COLO829 (cell line): Measurements from ENCODE around the gene DTX1.

ENCODE experiments used
- DNase-seq: peaks from one replicate; pipeline ENCODE4 v3.0.0; 2012; ENCODE audit warnings: low spot score

The DTX1 gene

GRCh38 chr12:113055594-113056380, 743 bp upstream of the DTX1 start:
- DNase-seq: no peak

- DNase-seq: no peak
Observed at GRCh38 chr12:113056381-113056630, 224 bp upstream of the DTX1 start.

GRCh38 chr12:113057565-113058485, 1.3 kb downstream of the DTX1 start:
- no peak for DNase-seq

GRCh38 chr12:113058553-113058952, 2.0 kb downstream of the DTX1 start:
- no peak for DNase-seq

- no peak for DNase-seq
Observed at GRCh38 chr12:113059071-113059595, 2.6 kb downstream of the DTX1 start.

- DNase-seq: no peak
Observed at GRCh38 chr12:113060336-113060960, 3.9 kb downstream of the DTX1 start.

- no peak for DNase-seq
Observed at GRCh38 chr12:113061061-113061694, 4.6 kb downstream of the DTX1 start.

GRCh38 chr12:113062502-113063395, 6.2 kb downstream of the DTX1 start:
- no peak for DNase-seq

- no peak for DNase-seq
Observed at GRCh38 chr12:113063396-113064350, 7.1 kb downstream of the DTX1 start.

- no peak for DNase-seq
Observed at GRCh38 chr12:113064395-113065125, 8.0 kb downstream of the DTX1 start.

- no peak for DNase-seq
Observed at GRCh38 chr12:113065126-113066007, 8.8 kb downstream of the DTX1 start.

GRCh38 chr12:113066813-113067400, 10.4 kb downstream of the DTX1 start:
- no peak for DNase-seq

GRCh38 chr12:113067987-113068935, 11.7 kb downstream of the DTX1 start:
- no peak for DNase-seq

- no peak for DNase-seq
Observed at GRCh38 chr12:113069149-113069548, 12.6 kb downstream of the DTX1 start.

- DNase-seq: no peak
Observed at GRCh38 chr12:113069751-113070116, 13.2 kb downstream of the DTX1 start.

- no peak for DNase-seq
Observed at GRCh38 chr12:113070117-113070906, 13.8 kb downstream of the DTX1 start.
